ENCODE data around the gene IMMT.
"Not testable (repeated sequence)": the region's sequence is repeated elsewhere in the genome, so short reads cannot be mapped to it uniquely, and the experiment has no call there.

The IMMT gene

GRCh38 chr2:86200564-86200963 lies 5.3 kb upstream of the IMMT start:
- DNase-seq (ENCODE audit: low spot score), result not testable (repeated sequence)

GRCh38 chr2:86199834-86200177 lies 4.5 kb upstream of the IMMT start:
- no peak for DNase-seq (ENCODE audit: low spot score)

GRCh38 chr2:86195808-86196387 lies 636 bp upstream of the IMMT start:
- no peak for DNase-seq (ENCODE audit: low spot score)

- no peak for DNase-seq (ENCODE audit: low spot score)
These were observed 559 bp downstream of the IMMT start for GRCh38 chr2:86194751-86195054.

- no peak for DNase-seq (ENCODE audit: low spot score)
These were observed 1.2 kb downstream of the IMMT start for GRCh38 chr2:86193901-86194567.

GRCh38 chr2:86189782-86190416 lies 5.4 kb downstream of the IMMT start:
- no peak for DNase-seq (ENCODE audit: low spot score)

- no peak for DNase-seq (ENCODE audit: low spot score)
These were observed 8.8 kb downstream of the IMMT start for GRCh38 chr2:86186431-86186830.

- no peak for DNase-seq (ENCODE audit: low spot score)
These were observed 9.6 kb downstream of the IMMT start for GRCh38 chr2:86185517-86186212.

- DNase-seq (ENCODE audit: low spot score), result no peak
These were observed 18.7 kb downstream of the IMMT start for GRCh38 chr2:86176597-86176996.

GRCh38 chr2:86175828-86176227 lies 19.4 kb downstream of the IMMT start:
- no peak for DNase-seq (ENCODE audit: low spot score)

- DNase-seq (ENCODE audit: low spot score), result no peak
These were observed 20.8 kb downstream of the IMMT start for GRCh38 chr2:86174445-86174844.

- DNase-seq (ENCODE audit: low spot score), result no peak
These were observed 22.7 kb downstream of the IMMT start for GRCh38 chr2:86172610-86173009.

GRCh38 chr2:86171295-86171694 lies 24.0 kb downstream of the IMMT start:
- no peak for DNase-seq (ENCODE audit: low spot score)

- DNase-seq (ENCODE audit: low spot score), result no peak
These were observed 24.8 kb downstream of the IMMT start for GRCh38 chr2:86170449-86170848.

GRCh38 chr2:86160156-86160952 lies 34.9 kb downstream of the IMMT start:
- DNase-seq (ENCODE audit: low spot score), result no peak

- DNase-seq (ENCODE audit: low spot score), result no peak
These were observed 37.0 kb downstream of the IMMT start for GRCh38 chr2:86158286-86158685.

- no peak for DNase-seq (ENCODE audit: low spot score)
These were observed 38.2 kb downstream of the IMMT start for GRCh38 chr2:86157009-86157556.

- no peak for DNase-seq (ENCODE audit: low spot score)
These were observed 44.8 kb downstream of the IMMT start for GRCh38 chr2:86150502-86150901.

- no peak for DNase-seq (ENCODE audit: low spot score)
These were observed 47.5 kb downstream of the IMMT start for GRCh38 chr2:86147793-86148192.

GRCh38 chr2:86143926-86144685 lies 51.2 kb downstream of the IMMT start:
- DNase-seq (ENCODE audit: low spot score), result no peak

- DNase-seq (ENCODE audit: low spot score), result no peak
These were observed 52.0 kb downstream of the IMMT start for GRCh38 chr2:86143307-86143706.

Data from AG08395 (cell line).